ENCODE data around the gene GYG2.
"Not testable (repeated sequence)": the region's sequence is repeated elsewhere in the genome, so short reads cannot be mapped to it uniquely, and the experiment has no call there.

- TF ChIP-seq REST (IDR thresholded peaks at IDR 0.05; ENCODE audit: borderline replicate concordance); CTCF (IDR thresholded peaks at IDR 0.05; ENCODE audit: poor library complexity, severe bottlenecking); TAF1 (IDR thresholded peaks at IDR 0.05; ENCODE audit: low read depth); SMC3 (conservative IDR thresholded peaks at IDR 0.05; ENCODE audit: poor library complexity): not testable (repeated sequence)
Observed at GRCh38 chrX:2926255-2926654, 97.5 kb downstream of the GYG2 start.

Data from neural cell (in vitro differentiated cells).